Ureter (tissue), 1 donor: ENCODE results near the gene SORCS2. TPM values are rescaled to one million over a fixed set of nuclear protein-coding genes. Genes with fewer than 3 reads are reported as not detected.
A peak's percentile ranks its signal among the peaks of the same experiment; 100 is the strongest.

Experiments
- DNase-seq: peaks from one replicate; pipeline ENCODE4 v3.0.0-alpha.2; 2020; ENCODE audit warnings: low spot score
- total RNA-seq: library from RNA; stranded (reverse); gene quantifications from one replicate; pipeline ENCODE4 v1.2.4, GENCODE V29; 2023
- donor health status: DM: yes; HTN: yes; CAD: no.

Gene SORCS2
- total RNA-seq, 1 donor from 2014 or later: 2.8 TPM

- no peak for DNase-seq
Observed at GRCh38 chr4:7759635-7760034, 567.3 kb downstream of the SORCS2 start.

DNA sequence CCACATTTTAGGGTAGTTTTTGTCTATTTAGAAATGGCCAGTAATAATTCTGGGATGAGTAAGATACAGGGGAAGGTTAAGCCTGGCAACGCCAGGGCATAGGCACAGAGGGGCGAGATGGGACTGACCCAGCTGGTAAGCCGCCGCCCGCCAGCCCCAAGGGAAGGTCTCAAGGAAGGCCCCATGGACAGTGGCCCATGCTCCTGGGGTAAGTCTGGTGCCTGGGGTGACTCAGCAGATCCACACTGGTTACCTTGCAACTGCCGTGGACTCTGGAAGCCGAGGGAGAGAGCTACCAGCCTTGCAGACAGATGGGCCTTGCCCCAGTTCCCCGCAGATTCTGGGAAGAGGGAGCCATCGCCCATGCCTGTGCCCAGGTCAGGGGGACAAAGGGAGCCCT, 567.9 kb downstream of the SORCS2 start:
- no peak for DNase-seq

GRCh38 chr4:7760706-7761105, 568.4 kb downstream of the SORCS2 start:
- DNase-seq: no peak

DNA sequence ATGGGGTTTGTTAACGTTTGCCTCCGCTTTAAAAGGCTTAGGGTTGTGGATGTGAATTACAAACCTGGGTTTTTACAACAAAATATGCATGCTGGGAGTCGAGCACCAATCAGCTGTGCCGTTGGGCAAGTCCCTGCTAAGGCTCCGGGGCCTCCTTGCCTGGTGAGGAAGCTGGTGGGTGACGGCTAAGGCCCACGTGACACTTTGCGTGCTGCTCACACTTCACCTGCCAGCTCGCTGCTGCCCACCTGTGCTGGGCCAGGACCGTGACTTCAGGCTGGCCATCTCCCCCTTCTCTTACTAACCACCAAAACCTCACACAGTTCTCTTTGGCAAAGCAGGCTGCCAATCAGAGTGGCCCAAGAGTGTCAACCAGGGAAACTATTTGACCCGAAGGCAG, 569.0 kb downstream of the SORCS2 start:
- no peak for DNase-seq

GRCh38 chr4:7761720-7762119, 569.4 kb downstream of the SORCS2 start:
- DNase-seq: peak; percentile 75

- DNase-seq: no peak
Observed at GRCh38 chr4:7762376-7763030, 570.2 kb downstream of the SORCS2 start.

DNA sequence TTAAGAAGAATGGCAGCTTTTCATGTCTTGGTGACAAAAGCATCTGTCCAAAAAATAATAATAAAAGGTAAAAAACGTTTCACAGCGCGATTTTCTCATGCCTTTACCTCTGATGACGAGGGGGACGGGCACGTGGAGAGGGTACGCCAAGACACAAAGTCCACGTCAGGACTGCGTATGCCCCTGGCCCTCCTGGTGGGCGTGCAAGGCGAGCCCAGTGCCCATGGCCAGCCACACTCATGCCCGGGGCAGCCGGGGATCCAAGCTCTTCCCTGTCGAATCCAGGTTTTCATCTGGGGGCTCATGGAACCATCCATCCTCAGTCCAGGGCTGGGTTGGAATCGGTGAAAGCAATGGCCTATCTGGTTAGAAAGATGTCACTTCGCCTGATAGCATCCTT, 570.8 kb downstream of the SORCS2 start:
- no peak for DNase-seq

- DNase-seq: no peak
Observed at GRCh38 chr4:7763788-7764187, 571.5 kb downstream of the SORCS2 start.

GRCh38 chr4:7764466-7764865, 572.1 kb downstream of the SORCS2 start:
- DNase-seq: no peak

DNA sequence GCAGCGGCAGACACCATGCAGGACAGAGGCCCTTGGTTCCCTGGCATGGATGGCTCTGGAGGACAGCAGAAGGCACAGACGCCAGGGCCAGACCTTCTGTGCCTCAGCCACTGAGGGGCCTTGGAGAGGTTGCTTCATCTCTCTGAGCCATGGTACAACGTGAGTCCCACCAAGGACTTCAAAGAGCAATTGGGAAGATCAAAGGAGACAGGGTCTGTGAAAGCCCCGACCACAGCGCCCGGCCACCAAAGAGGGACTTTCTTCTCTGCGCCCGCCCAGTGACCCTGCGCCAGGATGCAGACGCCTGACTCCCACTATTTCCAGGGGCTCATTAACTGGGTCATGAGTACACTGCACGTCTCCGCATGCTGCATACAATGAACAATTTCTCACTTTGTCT, 573.3 kb downstream of the SORCS2 start:
- no peak for DNase-seq

DNA sequence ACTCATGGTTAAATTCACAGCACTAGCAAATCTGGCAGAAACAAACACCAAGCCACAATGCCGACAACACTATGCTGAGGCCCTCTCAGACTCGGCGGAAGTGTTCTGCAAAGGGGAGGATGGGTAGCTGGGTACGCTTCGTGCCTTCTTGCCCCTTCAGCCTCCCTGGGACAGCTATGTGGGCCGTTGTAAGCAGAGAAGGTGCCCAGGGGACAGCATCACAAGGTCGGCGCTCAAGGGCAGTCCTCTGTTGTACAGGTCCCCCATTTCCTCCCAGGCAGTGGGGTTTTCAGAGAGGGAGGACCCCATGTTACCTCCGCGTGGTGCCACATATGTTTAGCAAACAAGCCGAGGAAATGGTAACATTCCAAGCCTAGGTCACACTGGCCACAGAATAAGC, 573.7 kb downstream of the SORCS2 start:
- no peak for DNase-seq

GRCh38 chr4:7766661-7767345, 574.5 kb downstream of the SORCS2 start:
- DNase-seq: no peak

GRCh38 chr4:7767526-7767925, 575.2 kb downstream of the SORCS2 start:
- no peak for DNase-seq

DNA sequence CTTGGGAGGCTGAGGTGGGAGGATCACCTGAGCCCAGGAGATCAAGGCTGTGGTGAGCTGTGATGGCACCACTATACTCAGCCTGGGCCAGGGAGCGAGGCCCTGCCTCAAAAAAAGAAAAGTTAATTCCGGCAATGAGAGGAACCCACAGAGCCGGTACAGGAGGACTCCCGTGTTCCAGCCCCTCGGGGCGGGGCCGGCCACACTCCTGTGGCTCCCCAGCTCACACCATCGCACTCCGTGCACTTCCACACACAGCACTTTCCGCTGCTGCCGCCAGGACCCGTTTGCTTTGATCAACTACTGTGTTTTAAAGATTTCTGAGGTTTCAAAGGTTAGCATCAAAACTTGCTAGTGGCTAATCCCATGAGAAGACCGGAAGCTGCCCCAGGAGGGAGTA, 575.6 kb downstream of the SORCS2 start:
- no peak for DNase-seq

DNA sequence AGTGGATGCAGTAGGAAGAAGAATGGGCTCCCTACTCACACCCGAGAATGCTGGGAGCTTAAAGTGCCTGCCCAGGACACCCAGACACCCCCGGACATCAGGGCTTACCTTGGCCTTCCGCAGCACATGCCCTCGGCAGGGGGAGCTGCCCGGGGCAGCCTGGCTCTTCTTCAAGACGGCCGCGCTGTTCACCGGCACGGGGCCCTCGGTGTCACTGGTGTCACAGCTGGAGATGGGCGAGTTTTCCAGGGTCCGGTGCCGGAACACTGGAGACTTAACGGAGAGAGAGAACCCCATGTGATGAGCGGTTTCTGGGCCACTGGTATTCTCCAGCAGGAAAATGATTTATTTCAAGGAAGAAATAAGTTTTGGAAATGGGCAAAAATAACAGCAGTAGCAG, 576.4 kb downstream of the SORCS2 start:
- no peak for DNase-seq

DNA sequence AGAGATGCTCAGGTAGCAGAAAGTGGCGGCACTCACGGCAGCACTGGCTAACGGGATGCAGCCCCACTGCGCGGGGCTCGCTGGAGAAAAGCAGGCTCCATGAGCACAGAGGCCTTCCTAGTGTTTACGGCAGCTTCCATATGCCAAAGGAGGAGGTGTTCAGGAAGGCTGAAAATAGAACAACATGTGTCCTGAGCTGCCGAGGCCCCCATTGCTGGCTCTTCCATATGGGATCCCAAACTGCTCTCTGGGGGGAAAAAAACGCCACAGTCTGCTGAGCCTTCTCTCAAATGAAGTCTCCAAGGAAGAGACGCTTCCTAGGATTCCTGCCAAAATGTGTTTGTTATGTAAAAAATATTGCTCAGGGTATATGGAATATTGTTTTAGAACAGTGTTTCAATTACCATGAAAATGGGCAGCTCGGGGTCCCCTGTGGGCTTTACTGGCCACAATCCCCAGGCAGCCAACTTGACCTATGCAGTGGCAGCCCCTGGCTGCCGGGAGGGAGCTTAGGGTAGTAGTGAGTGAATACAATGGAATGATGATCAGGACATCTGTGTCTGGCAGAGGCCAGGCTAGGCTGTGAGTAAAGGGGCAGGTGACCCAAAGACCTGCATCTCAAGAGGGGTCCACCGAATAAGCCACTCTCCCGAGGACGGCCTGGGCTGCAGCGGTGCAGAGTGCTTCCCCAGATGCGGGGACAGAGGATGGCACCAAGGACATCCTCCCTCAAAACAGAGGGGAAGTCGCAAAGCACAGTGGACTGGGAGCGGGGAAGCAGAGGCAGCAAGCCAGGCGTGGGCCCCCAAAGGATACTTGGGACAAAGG, 577.3 kb downstream of the SORCS2 start:
- no peak for DNase-seq

DNA sequence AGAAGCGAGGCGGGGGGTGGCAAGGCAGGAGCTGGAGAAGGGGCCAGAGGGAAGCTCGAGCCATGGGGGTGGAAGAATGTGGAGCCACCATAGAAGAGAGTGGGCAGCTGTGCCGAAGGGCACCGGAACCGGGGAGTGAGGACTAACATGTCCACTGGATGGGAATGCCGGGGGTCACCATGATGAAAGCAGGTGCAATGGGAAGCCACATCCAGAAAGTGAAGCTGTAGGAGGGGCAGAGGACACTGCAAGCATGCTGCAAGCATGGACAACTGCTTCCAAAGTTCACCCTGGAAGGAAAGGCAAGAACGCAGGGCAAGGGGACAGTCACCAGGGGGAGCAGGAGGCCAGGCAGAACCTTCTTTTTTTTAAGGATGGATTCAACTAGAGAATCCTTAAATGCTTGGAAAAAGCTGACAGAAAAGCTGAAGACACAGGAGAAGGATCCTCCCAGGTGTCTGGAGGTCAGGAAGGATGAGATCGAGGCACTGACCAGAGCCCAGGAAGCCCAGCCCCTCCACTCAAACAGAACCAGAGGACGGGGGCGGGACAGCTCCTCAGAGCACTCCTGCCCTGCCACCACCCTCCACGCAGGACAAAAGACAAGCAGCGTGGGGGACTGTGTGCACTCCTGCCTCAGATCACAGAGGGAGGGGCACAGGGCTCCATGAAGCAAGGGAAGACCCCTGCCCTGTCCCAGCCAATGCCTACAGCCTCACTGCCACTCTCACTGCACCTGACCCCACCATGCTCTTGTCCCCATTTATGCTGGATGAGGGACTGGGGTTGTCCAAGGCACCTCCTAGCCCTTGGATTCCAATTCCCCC, 578.1 kb downstream of the SORCS2 start:
- DNase-seq: no peak

DNA sequence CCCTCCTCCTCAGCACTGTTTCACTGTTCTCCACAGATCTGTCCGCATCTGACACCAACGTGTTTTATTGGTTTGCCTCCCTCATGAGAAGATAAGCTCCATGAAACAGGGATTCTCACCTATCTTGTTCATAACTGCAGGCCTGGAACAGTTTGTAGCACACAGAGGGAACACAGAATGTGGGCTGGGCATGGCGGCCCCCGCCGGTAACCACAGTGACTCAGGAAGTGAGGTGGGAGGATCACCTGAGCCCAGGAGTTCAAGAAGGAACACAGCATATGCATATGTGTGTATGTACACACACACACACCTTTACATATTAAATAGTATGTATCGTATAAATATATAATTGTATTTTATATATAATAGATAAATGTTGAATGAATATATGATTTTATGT, 578.7 kb downstream of the SORCS2 start:
- DNase-seq: no peak

DNA sequence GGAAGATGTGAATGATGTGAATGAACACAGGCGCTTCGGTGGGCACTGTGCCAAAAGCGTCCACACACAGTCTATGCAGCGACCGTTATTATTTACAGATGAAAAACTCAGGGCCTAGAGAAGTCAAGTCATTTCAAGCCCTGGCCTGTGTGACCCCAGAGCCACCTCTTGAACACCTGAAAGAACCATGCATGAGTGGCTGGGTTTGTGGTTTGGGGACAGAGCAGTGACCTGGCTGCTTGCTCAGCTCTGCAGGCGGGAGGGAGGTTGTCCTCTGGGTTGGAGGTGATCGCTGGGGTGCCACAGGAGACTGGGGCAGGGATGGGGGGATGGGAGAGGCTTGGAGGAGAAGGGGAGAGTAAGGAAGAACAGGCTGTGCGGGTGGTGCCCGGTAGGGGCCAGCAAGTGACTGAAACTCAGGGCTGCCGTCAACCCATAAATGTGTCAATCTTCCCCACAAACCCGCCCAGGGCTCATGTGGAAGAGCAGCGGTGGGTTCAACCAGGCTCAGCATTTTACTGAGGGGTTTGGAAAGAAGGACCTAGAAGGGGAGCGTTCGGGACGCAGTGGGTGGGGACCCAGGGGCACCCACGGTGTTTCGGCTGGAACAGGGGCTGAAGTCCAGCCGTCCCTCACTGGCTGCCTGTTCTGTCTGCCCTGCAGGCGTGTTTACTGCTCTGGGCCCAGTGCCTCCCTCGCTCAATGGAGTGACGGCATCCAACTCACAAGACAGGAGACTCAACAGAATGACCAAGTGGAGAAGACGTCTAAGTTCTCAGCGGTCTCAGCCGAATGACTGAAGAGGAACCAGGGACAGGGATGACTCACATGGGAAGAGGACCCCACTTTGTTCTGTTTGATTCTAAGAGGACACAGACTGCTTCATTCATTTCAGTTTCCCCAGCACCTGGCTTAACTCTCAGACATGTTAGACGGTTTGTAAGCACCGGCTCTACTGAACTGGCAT, 579.5 kb downstream of the SORCS2 start:
- DNase-seq: no peak

GRCh38 chr4:7772711-7773385, 580.5 kb downstream of the SORCS2 start:
- DNase-seq: no peak
